Measurements from ENCODE around the gene SRSF1. TPM values are rescaled to one million over a fixed set of nuclear protein-coding genes. Genes with fewer than 3 reads are reported as not detected.

The SRSF1 gene
- total and polyA plus RNA-seq, 12 donors = 105 to 276 (median 186) TPM

- no peak for DNase-seq
- no peak overlapping the region for H3K27ac ChIP-seq
- H3K9me3 ChIP-seq (replicated peaks in 1 of 3) = no peaks in the 10 kb centered on the region
- WGBS, 4 donors = 65 to 72% (median 68%) methylated on average over 4 of the region's 4 CpGs
- H3K27me3 ChIP-seq = no peaks in the 10 kb centered on the region
- peaks cover 12 to 57% of the 10 kb centered on the region in 2 donors for H3K4me1 ChIP-seq (replicated peaks in 1 of 2)
- H3K4me3 ChIP-seq = no peak overlapping the region
- intact Hi-C loops (cut with DNase I) = loop anchor here in 1 of 2 donors (10.0 kb wide), 1 partner anchor 112 kb away; no protein-coding TSS in a partner anchor
- peaks cover 0 to 65% of the 10 kb centered on the region in 2 donors for H3K36me3 ChIP-seq (replicated peaks in 1 of 2)
- TF ChIP-seq CTCF (IDR thresholded peaks at IDR 0.05) = no peak
- TF ChIP-seq POLR2A (IDR thresholded peaks at IDR 0.05) = no peak
These were observed 4.7 kb downstream of the SRSF1 start for GRCh38 chr17:58002154-58002948.

GRCh38 chr17:58001461-58002124, 5.5 kb downstream of the SRSF1 start:
- 30 to 49% (median 42%) methylated on average over 1 of the region's 1 CpG for WGBS, 4 donors
- no peaks in the 10 kb centered on the region for H3K9me3 ChIP-seq (replicated peaks in 1 of 3)
- H3K36me3 ChIP-seq (replicated peaks in 1 of 2) = peaks cover 0 to 70% of the 10 kb centered on the region in 2 donors
- intact Hi-C loops (cut with DNase I) = loop anchor here in 1 of 2 donors (10.0 kb wide), 1 partner anchor 113 kb away; no protein-coding TSS in a partner anchor
- H3K27ac ChIP-seq = no peak overlapping the region
- no peak overlapping the region for H3K4me3 ChIP-seq
- peaks cover 12 to 57% of the 10 kb centered on the region in 2 donors for H3K4me1 ChIP-seq (replicated peaks in 1 of 2)
- TF ChIP-seq CTCF (IDR thresholded peaks at IDR 0.05) (no peak), POLR2A (IDR thresholded peaks at IDR 0.05) (no peak)
- no peaks in the 10 kb centered on the region for H3K27me3 ChIP-seq
- no peak for DNase-seq

- H3K4me1 ChIP-seq (replicated peaks in 1 of 2) = peaks cover 0 to 48% of the 10 kb centered on the region in 2 donors
- peak; percentile 69 to 90 (median 78) for TF ChIP-seq CTCF (IDR thresholded peaks at IDR 0.05)
- no peak for TF ChIP-seq POLR2A (IDR thresholded peaks at IDR 0.05)
- H3K27me3 ChIP-seq = no peaks in the 10 kb centered on the region
- no peak for DNase-seq
- H3K4me3 ChIP-seq = no peak overlapping the region
- intact Hi-C loops (cut with DNase I) = loop anchor here (5.0 to 10.0 kb wide), 3 partner anchors 115 to 142 kb away; no protein-coding TSS in a partner anchor
- H3K36me3 ChIP-seq (replicated peaks in 1 of 2) = peaks cover 0 to 55% of the 10 kb centered on the region in 2 donors
- H3K9me3 ChIP-seq (replicated peaks in 1 of 3) = no peaks in the 10 kb centered on the region
- 77 to 84% (median 82%) methylated on average over 1 of the region's 1 CpG for WGBS, 4 donors
- H3K27ac ChIP-seq = no peak overlapping the region
These were observed 7.5 kb downstream of the SRSF1 start for GRCh38 chr17:57999496-58000017.

DNA sequence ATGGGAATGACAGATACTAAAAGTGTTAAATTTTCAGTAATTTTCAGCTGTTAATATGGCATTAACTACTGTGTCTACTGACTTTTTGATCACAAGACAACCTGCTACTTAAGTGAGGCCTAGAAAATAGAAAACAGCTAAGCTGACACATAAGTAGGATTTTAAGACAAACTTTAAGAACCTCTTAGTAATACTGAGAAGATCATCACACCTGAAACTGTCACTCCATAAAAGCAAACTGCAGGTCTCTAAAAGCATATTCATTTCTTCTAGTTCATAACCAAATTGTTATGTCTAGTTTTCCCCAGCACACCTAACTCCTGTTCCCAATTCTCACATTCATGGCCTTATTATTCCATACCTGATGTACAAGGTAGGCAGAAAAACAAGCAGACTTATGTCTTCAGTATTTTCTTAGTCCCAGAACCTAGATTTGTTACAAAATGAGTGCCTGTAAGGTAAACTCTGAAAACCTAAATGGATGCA, 8.0 kb downstream of the SRSF1 start:
- no peaks in the 10 kb centered on the region for H3K27me3 ChIP-seq
- no peak overlapping the region for H3K27ac ChIP-seq
- TF ChIP-seq CTCF (IDR thresholded peaks at IDR 0.05) (no peak), POLR2A (IDR thresholded peaks at IDR 0.05) (no peak)
- intact Hi-C loops (cut with DNase I) = loop anchor here (5.0 kb wide), 2 partner anchors 137 to 142 kb away; no protein-coding TSS in a partner anchor
- no peaks in the 10 kb centered on the region for H3K9me3 ChIP-seq (replicated peaks in 1 of 3)
- H3K36me3 ChIP-seq (replicated peaks in 1 of 2) = peaks cover 0 to 50% of the 10 kb centered on the region in 2 donors
- H3K4me1 ChIP-seq (replicated peaks in 1 of 2) = peaks cover 0 to 43% of the 10 kb centered on the region in 2 donors
- H3K4me3 ChIP-seq = no peak overlapping the region
- DNase-seq = no peak
